GM21576 (cell line): ENCODE results near the gene DNAH5.
"Not testable (repeated sequence)": the region's sequence is repeated elsewhere in the genome, so short reads cannot be mapped to it uniquely, and the experiment has no call there.

ENCODE experiments used
- ATAC-seq: cut with Tn5 transposase; IDR thresholded peaks from one replicate; pipeline ENCODE4 v1.9.1; 2021; ENCODE audit warnings: mild to moderate bottlenecking, moderate library complexity; ENCODE audit not compliant: unreplicated experiment

Gene DNAH5

GRCh38 chr5:13833440-13833839, 111.0 kb downstream of the DNAH5 start:
- no peak for ATAC-seq

GRCh38 chr5:13831351-13831750, 113.1 kb downstream of the DNAH5 start:
- ATAC-seq = no peak

DNA sequence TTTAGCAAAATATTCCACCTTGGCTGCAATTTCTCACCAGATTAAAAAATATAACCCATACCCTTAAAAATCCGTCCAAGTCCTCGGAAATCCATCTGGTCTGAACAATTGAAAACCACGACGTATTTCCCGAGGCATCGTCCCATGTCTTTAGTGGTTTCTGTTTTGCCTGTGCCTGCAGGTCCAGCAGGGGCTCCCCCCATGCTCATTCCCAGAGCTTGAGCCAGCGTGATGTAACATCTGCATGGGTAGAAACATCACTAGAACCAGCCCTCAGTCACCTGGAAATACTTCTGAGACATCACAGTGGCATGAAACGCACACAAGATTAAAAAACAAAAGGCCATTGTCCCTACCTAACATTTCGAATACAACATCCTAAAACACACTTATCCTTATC, 114.0 kb downstream of the DNAH5 start:
- no peak for ATAC-seq

DNA sequence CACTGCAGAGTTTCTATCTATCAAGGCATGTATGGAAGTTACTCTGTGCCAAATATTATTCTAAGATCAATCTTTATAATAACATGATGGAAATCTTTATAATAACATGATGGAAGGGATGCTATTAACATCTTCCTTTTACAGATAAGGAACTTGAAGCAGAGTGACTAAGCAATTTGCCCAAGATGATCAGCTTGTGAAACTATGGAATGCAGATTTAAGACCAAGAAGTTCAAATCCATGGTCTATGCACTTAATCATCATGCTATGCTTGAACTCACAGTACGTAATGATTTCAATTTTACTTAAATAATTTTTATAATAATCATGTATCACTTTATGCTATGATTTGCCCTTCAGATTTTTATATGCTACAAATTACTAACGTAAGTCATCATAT, 123.1 kb downstream of the DNAH5 start:
- no peak for ATAC-seq

GRCh38 chr5:13816126-13816525, 128.4 kb downstream of the DNAH5 start:
- no peak for ATAC-seq

DNA sequence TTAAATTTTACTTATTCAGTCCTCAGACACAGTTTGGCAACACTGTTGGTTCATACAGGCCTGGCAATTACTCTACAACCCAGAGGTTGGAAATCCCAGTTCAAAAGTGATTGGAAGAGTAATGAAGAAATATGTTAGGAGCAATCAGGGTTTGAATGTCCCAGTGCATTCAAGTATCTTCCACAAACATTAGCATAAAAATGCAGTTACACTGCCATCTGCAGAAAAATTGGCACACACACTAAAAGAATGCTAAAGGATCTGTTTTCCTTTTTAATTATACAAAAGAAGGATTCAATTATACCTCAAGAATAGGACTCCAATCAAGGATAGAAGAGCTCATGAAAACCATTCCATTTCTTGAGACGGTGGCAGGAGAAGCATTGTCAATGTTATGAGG, 130.2 kb downstream of the DNAH5 start:
- ATAC-seq = no peak

DNA sequence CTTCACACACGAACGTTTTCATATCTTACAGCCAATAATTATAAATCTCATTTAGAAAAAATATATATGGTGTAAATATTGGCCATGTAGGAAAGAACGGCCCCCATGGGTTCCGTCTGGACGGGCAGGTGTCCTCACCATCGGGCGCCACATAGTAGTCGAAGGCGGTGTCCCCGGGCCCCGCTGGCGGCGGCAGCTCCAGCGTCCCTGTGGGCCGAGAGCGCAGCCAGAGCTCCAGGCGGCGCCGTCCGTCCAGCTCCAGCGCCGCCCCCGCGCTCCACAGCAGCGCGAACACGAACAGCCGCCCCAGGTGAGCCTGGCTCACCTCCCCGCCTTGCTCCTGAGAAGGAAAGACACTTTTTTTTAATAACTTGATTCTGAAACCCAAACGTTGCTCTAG, 134.6 kb downstream of the DNAH5 start:
- no peak for ATAC-seq

DNA sequence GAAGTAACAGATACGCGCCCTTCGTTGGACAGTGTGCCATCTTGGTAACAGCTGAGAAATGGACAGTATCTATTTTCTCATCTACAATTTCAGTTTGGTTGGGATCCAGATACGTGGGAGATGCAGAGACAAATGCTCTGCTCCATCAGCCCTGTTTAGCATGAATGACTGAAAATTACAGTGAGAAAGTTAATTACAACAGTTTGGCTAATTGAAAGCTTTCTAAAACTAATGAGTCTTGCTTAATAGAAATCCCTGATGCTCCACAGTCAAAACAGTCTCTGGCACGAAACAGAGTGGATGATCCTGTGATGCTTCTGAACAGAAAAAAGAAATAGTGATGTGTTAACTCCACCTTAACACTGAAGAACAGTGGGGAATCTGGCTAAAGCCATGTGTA, 140.2 kb downstream of the DNAH5 start:
- ATAC-seq = no peak

DNA sequence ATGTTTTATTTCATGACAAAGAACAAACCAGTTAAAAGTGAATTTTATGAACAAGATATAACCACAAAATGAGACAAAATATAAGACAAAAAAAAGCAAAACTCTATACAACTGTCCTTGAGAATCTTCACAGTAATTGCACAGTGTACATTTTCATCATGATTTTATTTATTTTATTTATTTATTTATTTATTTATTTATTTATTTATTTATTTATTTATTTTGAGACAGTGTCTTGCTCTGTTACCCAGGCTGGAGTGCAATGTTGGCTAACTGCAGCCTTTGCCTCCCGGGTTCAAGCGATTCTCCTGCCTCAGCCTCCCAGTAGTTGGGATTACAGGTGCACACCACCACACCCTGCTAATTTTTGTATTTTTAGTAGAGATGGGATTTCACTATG, 145.9 kb downstream of the DNAH5 start:
- ATAC-seq = not testable (repeated sequence)

DNA sequence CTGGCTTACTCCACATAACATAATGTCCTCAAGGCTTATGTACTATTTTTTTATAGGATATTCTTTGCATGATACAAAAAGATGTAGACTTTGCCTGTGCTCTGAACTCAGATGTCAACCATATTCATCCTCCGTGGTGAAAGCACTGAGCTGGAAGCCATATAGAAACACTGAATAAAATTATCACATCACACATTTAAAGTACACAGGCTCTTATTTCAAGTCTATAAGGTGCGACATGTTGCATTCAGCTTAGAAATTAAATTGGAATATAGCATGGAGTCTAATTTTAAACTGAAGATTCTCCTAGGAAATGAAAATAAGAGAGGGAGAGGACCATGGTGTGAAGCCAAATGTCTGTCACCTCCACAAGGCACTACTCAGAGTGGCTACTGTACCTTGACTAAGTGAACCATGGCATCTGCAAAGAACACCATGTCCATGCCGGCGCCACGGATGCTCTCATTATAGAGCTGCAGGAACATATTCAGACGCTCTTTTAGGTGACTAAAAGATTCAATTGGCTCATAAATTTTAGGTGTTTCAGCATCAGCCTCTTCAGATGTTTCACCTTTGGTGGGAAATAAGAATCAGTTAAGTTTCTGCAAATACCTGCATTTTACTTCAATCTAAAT, 158.6 kb downstream of the DNAH5 start:
- no peak for ATAC-seq

DNA sequence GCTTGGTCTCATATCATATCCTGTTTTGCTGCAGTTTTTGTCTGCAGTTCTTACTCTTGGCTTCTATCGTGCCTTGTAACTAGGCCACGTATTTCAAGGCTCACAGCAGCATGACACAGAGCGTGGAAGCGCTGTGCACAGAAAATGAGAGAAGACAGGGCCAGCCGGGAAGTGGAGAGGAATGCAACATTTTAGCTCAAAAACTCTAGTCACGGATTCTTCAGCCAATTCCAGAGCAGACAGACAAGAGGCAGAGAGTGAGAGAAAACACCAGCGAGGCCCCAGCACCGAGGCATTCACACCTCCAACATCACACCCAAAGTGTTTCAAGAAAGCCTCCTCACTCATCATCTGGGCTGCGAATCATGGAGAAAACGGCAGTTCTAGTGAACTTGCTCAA, 160.8 kb downstream of the DNAH5 start:
- no peak for ATAC-seq

DNA sequence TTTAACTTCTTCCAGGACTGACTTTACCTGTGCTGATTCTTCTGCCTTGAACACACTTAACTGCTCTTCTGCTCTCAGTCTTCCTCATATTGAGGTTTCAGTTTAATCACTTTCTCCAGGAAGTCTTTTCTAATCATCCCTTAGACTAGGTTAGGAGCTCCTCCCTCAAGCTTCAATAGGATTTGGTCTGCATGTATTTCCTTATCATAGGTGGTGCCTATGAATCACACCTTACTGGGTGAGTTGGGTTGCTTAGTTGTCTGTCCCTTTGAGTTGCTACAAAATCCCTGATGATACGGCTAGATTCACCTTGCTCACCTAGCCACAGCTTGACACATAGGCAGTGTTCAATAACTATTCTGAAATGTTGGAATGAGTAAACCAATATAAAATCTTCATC, 164.4 kb downstream of the DNAH5 start:
- ATAC-seq = no peak

- no peak for ATAC-seq
Observed at GRCh38 chr5:13773649-13774048, 170.8 kb downstream of the DNAH5 start.

- no peak for ATAC-seq
Observed at GRCh38 chr5:13771011-13771571, 173.4 kb downstream of the DNAH5 start.

- ATAC-seq = no peak
Observed at GRCh38 chr5:13766236-13766635, 178.3 kb downstream of the DNAH5 start.

GRCh38 chr5:13763719-13764118, 180.8 kb downstream of the DNAH5 start:
- ATAC-seq = no peak

DNA sequence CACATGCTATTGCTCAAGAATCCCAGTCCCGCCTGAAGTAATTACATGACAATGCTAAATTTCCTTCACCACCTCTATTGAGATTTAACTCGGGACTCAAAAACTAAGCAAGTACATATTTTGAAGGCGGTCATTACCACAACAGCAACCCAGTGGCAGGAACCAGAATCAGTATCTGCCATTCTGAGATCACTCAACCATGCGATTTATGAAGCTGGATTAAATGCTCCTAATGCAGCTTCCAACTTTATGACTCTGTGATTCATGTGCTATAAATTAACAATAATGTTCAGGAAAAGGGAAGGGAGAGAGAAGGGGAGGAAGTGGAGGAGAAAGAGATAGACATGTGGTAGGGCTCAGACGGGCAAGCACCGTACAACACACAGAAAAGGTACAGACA, 194.7 kb downstream of the DNAH5 start:
- ATAC-seq = no peak

DNA sequence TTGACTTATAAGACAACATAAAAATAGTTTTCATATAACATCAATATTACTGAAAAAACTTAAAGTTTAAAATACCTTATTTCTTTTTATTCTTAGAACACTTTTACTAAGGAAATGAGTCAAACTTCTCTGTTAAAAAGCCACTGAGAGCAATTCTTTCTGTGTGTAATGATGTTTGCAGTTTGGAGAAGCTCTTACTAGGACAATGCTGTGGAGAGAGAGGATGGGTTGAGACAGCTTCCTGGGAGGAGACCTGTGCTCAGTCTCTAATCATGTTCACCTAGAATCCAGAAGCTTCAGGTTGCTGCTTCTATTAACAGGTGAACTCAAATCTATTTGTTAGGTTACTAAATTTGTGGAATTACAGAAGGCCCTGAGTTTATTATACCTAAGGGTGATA, 198.5 kb downstream of the DNAH5 start:
- ATAC-seq = no peak

DNA sequence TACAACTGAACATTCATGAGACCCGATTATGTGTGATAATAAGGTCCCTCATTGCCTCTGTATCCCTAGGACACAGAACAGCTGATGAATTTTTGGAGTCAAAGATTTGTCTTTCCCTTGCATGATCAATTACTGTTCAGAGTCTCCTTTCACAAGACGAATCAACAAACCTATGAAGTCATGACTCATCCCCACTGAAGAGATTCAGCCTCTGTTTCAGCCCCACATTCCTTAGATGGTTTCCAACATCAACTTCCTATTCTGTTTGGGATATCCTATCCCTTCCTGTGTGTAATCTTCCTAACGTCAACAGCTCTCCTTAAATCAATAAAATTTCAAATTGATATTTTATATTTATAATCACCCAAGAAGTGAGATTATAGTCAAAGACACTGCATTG, 199.0 kb downstream of the DNAH5 start:
- no peak for ATAC-seq

GRCh38 chr5:13740471-13740870, 204.0 kb downstream of the DNAH5 start:
- ATAC-seq = no peak

GRCh38 chr5:13739479-13739878, 205.0 kb downstream of the DNAH5 start:
- no peak for ATAC-seq

DNA sequence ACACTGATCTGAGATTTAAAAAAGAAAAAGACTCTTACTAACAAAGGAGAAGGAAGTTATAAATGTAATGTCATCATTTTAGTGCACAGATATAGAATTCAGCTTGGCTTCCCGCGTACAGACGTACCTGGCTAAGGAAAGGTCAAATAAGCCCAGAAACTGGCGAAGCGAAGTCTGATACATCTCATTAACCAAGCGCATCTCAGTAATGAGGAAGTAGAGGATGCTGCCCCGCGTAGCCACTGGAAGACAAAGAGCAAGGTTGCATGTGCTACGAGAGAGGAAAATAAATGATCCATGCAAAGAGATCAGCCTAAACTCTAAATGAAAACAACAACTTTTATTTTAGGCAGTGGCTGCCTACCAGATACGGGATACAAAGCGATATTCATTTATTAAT, 208.8 kb downstream of the DNAH5 start:
- no peak for ATAC-seq

- no peak for ATAC-seq
Observed at GRCh38 chr5:13731121-13731628, 213.3 kb downstream of the DNAH5 start.
